KMS-11 (cell line): ENCODE data around the gene PRKAB1.

Experiments
- H2AFZ ChIP-seq: fragments of 200-600 bp; sonication (generic); 2 replicates; pipeline ENCODE4 v1.6.1; 2016; ENCODE audit warnings: antibody characterized with exemption, mixed run types, low read depth
- H3K27ac ChIP-seq: fragments of 200-600 bp; sonication (generic); 2 replicates; pipeline ENCODE4 v1.6.1; 2016; ENCODE audit warnings: mild to moderate bottlenecking, mixed run types
- H3K27me3 ChIP-seq: fragments of 200-600 bp; sonication (generic); 2 replicates; pipeline ENCODE4 v1.6.1; 2017; ENCODE audit warnings: mild to moderate bottlenecking, low read depth, mixed run types, moderate library complexity; ENCODE audit not compliant: insufficient read depth
- H3K36me3 ChIP-seq: fragments of 200-600 bp; sonication (generic); 2 replicates; pipeline ENCODE4 v1.6.1; 2017; ENCODE audit warnings: mild to moderate bottlenecking, mixed run types; ENCODE audit not compliant: insufficient read depth
- H3K4me1 ChIP-seq: fragments of 200-600 bp; sonication (generic); 2 replicates; pipeline ENCODE4 v1.6.1; 2016; ENCODE audit warnings: mild to moderate bottlenecking, low read depth, mixed run types; ENCODE audit not compliant: poor library complexity, severe bottlenecking
- H3K4me2 ChIP-seq: fragments of 200-600 bp; sonication (generic); 2 replicates; pipeline ENCODE4 v1.7.0; 2016; ENCODE audit warnings: mild to moderate bottlenecking, mixed run types
- H3K4me3 ChIP-seq: fragments of 200-600 bp; sonication (generic); IDR thresholded peaks from 2 replicates; pipeline ENCODE4 v1.6.1; 2017; ENCODE audit warnings: low read depth, low read length, mixed read lengths; ENCODE audit not compliant: insufficient read depth
- H3K79me2 ChIP-seq: fragments of 200-600 bp; sonication (generic); 2 replicates; pipeline ENCODE4 v1.6.1; 2016; ENCODE audit warnings: low read depth, mixed run types; ENCODE audit not compliant: insufficient read depth
- H3K9ac ChIP-seq: fragments of 200-600 bp; sonication (generic); 2 replicates; pipeline ENCODE4 v1.6.1; 2016; ENCODE audit warnings: mild to moderate bottlenecking, mixed run types
- H4K20me1 ChIP-seq: fragments of 200-600 bp; sonication (generic); 2 replicates; pipeline ENCODE4 v1.6.1; 2016; ENCODE audit warnings: mild to moderate bottlenecking, mixed run types; ENCODE audit not compliant: insufficient read depth
- TF ChIP-seq, protein P1 (sequence below): fragments of 200-600 bp; sonication (generic); conservative IDR thresholded peaks from 2 replicates; pipeline ENCODE4 v1.6.1; 2017; ENCODE audit warnings: low read depth, mild to moderate bottlenecking, antibody characterized with exemption, low read length, moderate library complexity, mixed read lengths

Gene PRKAB1

DNA sequence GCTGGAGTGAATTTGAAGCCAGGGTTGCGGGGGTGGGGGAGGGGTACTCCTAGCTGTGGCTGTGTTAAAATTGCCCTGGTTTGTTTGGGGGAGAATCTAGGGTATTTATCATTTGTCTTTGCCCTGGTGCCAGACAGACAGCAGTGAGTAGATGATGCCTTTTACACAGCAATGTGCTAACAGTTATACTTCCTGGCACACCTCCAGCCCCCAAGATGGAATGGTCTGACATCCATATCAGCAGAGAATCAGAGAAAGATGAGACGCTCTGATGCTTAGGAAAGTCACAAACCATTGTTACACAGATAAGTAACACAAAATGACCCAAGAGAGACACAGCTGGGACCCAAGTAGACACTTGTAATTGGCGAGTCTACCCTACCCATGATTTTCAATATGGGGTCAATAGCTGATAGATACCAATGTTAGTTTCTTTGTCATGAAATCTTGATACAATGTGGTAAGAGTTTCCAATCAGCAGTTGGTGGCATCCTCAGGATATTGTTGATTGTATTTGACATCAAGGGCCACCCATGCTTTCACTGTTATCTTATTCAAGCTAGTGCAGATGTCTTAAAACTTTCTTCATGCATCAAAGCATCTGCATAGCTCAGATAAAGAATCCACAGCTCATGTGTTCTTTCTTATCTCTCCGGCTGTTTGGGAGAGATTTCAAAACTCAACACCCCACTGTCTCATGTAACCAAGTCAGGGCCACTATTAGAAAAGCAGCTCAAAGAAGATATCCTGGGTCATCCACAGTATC is 2.6 kb upstream of the PRKAB1 start:
- Histone ChIP-seq H3K36me3 (no peaks in the 10 kb centered on the region), H3K79me2 (peaks cover 18% of the 10 kb centered on the region), H4K20me1 (no peaks in the 10 kb centered on the region), H3K27ac (no peak overlapping the region), H2AFZ (no peak overlapping the region), H3K27me3 (no peaks in the 10 kb centered on the region), H3K4me3 (no peak overlapping the region), H3K9ac (no peak overlapping the region), H3K4me1 (no peaks in the 10 kb centered on the region), H3K4me2 (no peak overlapping the region)
- TF ChIP-seq, protein P1, sequence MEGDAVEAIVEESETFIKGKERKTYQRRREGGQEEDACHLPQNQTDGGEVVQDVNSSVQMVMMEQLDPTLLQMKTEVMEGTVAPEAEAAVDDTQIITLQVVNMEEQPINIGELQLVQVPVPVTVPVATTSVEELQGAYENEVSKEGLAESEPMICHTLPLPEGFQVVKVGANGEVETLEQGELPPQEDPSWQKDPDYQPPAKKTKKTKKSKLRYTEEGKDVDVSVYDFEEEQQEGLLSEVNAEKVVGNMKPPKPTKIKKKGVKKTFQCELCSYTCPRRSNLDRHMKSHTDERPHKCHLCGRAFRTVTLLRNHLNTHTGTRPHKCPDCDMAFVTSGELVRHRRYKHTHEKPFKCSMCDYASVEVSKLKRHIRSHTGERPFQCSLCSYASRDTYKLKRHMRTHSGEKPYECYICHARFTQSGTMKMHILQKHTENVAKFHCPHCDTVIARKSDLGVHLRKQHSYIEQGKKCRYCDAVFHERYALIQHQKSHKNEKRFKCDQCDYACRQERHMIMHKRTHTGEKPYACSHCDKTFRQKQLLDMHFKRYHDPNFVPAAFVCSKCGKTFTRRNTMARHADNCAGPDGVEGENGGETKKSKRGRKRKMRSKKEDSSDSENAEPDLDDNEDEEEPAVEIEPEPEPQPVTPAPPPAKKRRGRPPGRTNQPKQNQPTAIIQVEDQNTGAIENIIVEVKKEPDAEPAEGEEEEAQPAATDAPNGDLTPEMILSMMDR, result no peak

DNA sequence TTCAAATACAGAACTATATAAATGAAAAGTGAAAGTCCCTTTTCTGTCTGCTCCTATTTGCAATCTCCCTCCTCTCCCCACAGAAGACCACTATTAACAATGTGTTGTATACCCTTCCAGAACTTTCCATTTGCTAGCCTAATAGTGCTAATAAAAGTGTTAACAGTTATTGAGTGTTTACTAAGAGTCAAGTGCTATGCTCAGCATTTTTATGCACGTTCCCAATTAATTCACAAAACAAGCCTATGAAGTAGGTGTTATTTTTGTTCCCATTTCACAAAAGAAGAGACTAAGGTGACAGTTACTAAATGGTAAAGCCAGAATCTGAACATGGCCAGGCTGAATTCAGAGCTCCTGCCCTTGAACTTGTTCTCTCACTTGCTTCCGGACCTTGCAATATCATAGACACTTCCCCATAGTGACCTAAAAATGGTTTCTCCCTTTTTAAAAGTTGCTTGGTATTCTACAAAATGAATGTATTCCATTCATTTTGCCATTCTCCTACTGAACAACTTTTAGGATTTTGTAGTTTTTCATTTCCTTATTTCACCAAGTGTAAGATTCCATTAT is 1.6 kb upstream of the PRKAB1 start:
- no peaks in the 10 kb centered on the region for H4K20me1 ChIP-seq
- H3K27ac ChIP-seq, result no peak overlapping the region
- no peak overlapping the region for H2AFZ ChIP-seq
- H3K9ac ChIP-seq, result no peak overlapping the region
- TF ChIP-seq, protein P1, result no peak
- H3K36me3 ChIP-seq, result no peaks in the 10 kb centered on the region
- H3K4me3 ChIP-seq, result no peak overlapping the region
- H3K79me2 ChIP-seq, result peaks cover 23% of the 10 kb centered on the region
- no peaks in the 10 kb centered on the region for H3K4me1 ChIP-seq
- no peak overlapping the region for H3K4me2 ChIP-seq
- H3K27me3 ChIP-seq, result no peaks in the 10 kb centered on the region

DNA sequence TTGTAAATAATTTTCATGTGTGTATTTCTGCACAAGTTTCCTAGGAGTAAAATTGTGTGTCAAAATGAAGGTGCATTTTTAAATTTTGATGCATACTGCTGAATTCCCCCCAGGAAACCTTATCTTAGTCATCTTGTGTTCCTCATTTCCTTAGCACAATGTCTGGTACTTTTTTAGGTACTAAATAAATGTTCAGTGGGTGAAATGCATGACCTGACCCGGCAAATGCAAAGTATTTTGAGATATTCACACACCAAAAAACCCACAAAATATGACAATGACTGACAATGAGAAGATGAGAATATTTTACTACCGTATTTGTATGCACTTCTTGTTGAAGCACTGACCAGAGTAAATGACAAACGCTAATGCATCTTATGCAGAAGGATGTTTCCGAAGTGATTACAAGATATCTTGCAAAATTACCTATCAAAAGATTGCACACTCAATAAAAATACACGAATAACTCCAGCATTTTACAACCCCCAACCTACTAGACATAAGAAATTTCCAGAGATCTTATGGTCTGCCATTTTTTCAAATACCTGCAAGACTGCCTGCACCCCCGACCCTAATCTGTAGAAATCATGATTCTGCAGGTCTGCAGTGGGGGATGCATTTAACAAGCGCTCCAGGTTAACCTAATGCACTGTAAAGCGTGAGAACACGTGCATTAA is 895 bp upstream of the PRKAB1 start:
- Histone ChIP-seq H3K27ac (no peak overlapping the region), H3K27me3 (no peaks in the 10 kb centered on the region), H3K9ac (no peak overlapping the region), H3K4me2 (peak overlapping the region; percentile 58; the same call in 1 of the 2 replicates), H3K4me3 (no peak overlapping the region), H4K20me1 (no peaks in the 10 kb centered on the region), H3K36me3 (no peaks in the 10 kb centered on the region), H3K4me1 (no peaks in the 10 kb centered on the region), H3K79me2 (peaks cover 23% of the 10 kb centered on the region), H2AFZ (peak overlapping the region; percentile 92)
- TF ChIP-seq, protein P1, result no peak

DNA sequence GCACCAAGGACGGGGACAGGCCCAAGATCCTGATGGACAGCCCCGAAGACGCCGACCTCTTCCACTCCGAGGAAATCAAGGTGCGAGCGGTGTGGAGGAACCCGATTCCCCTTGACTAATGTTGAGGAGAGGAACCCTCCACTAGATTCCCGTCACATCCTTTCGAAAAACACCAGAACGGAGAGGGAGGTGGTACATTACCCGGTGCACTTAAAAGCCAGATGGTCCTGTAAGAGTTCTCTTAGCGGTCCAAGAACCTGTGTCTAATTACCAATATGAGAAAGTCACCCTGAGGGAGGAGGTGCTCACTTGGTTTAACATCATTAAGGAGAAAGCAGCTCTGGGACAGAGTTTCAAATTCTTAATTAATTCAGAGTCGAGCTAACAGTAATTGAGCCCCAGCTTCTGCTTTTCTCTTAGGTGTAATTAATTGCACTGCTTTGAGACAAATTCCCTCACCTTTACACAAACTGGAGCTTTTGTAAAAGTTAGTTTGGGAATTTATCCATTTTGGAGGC is 450 bp downstream of the PRKAB1 start:
- Histone ChIP-seq H4K20me1 (no peaks in the 10 kb centered on the region), H3K4me3 (no peak overlapping the region), H3K79me2 (peaks cover 23% of the 10 kb centered on the region), H3K4me1 (no peaks in the 10 kb centered on the region), H3K4me2 (peak overlapping the region; percentile 87), H2AFZ (peak overlapping the region; percentile 67), H3K27ac (peak overlapping the region; percentile 60), H3K9ac (peak overlapping the region; percentile 70; the same call in 1 of the 2 replicates), H3K36me3 (no peaks in the 10 kb centered on the region), H3K27me3 (no peaks in the 10 kb centered on the region)
- TF ChIP-seq, protein P1, result no peak
